ENCODE results near the gene PHF1. TPM values are rescaled to one million over a fixed set of nuclear protein-coding genes. Genes with fewer than 3 reads are reported as not detected.

Gene PHF1
- total and polyA plus RNA-seq, 4 donors, result 7.2 to 13.5 (median 11.5) TPM

DNA sequence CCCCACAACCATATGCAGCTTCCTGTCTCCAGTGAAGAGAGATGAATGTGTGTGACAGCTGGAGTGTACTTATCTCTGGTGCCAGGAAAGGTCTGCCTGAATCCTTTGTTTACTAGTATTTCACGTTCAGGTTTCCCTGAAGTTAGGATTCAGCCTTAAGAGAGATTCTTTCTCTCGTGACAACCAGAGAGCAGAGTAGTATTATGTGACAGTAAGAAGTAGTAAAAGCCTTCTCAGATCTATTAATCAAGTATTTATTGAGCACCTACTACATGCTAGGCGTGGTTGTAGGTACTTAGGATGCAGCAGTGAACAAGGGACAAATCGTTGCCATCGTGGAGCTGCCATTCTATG is 18.2 kb upstream of the PHF1 start:
- Histone ChIP-seq H3K27ac (ENCODE audit: low read depth in 1 of 2, low read length in 2 of 2) (no peak overlapping the region), H3K4me3 (ENCODE audit: low read depth in 1 of 3, low read length in 3 of 3) (peak overlapping the region in 1 of 3 donors; percentile 43), H3K27me3 (ENCODE audit: control insufficient read depth in 4 of 4, insufficient read depth in 4 of 4, low read length in 3 of 4) (no peaks in the 10 kb centered on the region), H3K9me3 (ENCODE audit: control insufficient read depth in 4 of 4, low read length in 3 of 4) (no peaks in the 10 kb centered on the region), H3K4me1 (ENCODE audit: control insufficient read depth in 4 of 4, insufficient read depth in 4 of 4, low read length in 3 of 4) (peaks cover 0 to 10% (median 8%) of the 10 kb centered on the region in 4 donors), H3K9ac (ENCODE audit: low read depth in 1 of 2, low read length in 2 of 2) (peak overlapping the region in 1 of 2 donors; percentile 14), H3K36me3 (ENCODE audit: control insufficient read depth in 4 of 4, insufficient read depth in 3 of 4, low read depth in 1 of 4, low read length in 3 of 4) (no peaks in the 10 kb centered on the region)
- DNase-seq (ENCODE audit: low spot score), result no peak
- 46% methylated on average over 5 of the region's 5 CpGs for WGBS
- TF ChIP-seq, protein P1, sequence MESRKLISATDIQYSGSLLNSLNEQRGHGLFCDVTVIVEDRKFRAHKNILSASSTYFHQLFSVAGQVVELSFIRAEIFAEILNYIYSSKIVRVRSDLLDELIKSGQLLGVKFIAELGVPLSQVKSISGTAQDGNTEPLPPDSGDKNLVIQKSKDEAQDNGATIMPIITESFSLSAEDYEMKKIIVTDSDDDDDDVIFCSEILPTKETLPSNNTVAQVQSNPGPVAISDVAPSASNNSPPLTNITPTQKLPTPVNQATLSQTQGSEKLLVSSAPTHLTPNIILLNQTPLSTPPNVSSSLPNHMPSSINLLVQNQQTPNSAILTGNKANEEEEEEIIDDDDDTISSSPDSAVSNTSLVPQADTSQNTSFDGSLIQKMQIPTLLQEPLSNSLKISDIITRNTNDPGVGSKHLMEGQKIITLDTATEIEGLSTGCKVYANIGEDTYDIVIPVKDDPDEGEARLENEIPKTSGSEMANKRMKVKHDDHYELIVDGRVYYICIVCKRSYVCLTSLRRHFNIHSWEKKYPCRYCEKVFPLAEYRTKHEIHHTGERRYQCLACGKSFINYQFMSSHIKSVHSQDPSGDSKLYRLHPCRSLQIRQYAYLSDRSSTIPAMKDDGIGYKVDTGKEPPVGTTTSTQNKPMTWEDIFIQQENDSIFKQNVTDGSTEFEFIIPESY (IDR thresholded peaks at IDR 0.05), result no peak
- TF ChIP-seq HNF4G (IDR thresholded peaks at IDR 0.05) (no peak), NR2F2 (IDR thresholded peaks at IDR 0.05) (no peak), FOXA2 (IDR thresholded peaks at IDR 0.05) (no peak), RAD21 (IDR thresholded peaks at IDR 0.05) (no peak), TAF1 (conservative IDR thresholded peaks at IDR 0.05) (no peak), HNF4A (conservative IDR thresholded peaks at IDR 0.05) (no peak), FOXA1 (IDR thresholded peaks at IDR 0.05) (no peak)

DNA sequence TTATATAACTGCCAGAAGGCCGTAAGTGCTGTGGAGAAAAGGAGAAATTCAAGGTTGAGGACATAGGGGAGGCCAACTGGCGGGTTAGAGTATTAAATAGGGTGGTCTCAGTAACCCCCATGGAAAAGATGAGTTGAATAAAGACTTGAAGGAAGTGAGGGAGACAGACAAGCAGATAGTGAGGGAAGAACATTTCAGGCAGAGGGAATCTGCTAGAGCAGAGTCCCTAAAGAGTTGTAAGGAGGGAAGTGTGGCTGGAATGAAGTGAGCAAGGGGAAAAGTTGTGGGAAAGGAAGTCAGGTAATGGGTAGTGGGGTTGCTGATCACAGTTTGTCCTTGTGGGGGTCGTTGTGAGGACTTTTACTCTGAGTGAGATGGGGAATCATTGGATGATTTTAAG is 17.8 kb upstream of the PHF1 start:
- 71% methylated on average over 3 of the region's 3 CpGs for WGBS
- Histone ChIP-seq H3K27ac (ENCODE audit: low read depth in 1 of 2, low read length in 2 of 2) (no peak overlapping the region), H3K36me3 (ENCODE audit: control insufficient read depth in 4 of 4, insufficient read depth in 3 of 4, low read depth in 1 of 4, low read length in 3 of 4) (no peaks in the 10 kb centered on the region), H3K27me3 (ENCODE audit: control insufficient read depth in 4 of 4, insufficient read depth in 4 of 4, low read length in 3 of 4) (no peaks in the 10 kb centered on the region), H3K4me3 (ENCODE audit: low read depth in 1 of 3, low read length in 3 of 3) (no peak overlapping the region), H3K9ac (ENCODE audit: low read depth in 1 of 2, low read length in 2 of 2) (peak overlapping the region in 1 of 2 donors; percentile 4), H3K4me1 (ENCODE audit: control insufficient read depth in 4 of 4, insufficient read depth in 4 of 4, low read length in 3 of 4) (peaks cover 0 to 10% (median 8%) of the 10 kb centered on the region in 4 donors), H3K9me3 (ENCODE audit: control insufficient read depth in 4 of 4, low read length in 3 of 4) (no peaks in the 10 kb centered on the region)
- TF ChIP-seq SP1 (IDR thresholded peaks at IDR 0.05), result no peak
- no peak for TF ChIP-seq EGR1 (IDR thresholded peaks at IDR 0.05; ENCODE audit: low read depth in 2 of 2)
- TF ChIP-seq NR2F2 (IDR thresholded peaks at IDR 0.05), result no peak
- TF ChIP-seq HNF4A (conservative IDR thresholded peaks at IDR 0.05), result no peak
- no peak for TF ChIP-seq RAD21 (IDR thresholded peaks at IDR 0.05)
- no peak for TF ChIP-seq JUND (IDR thresholded peaks at IDR 0.05)
- no peak for TF ChIP-seq HNF4G (IDR thresholded peaks at IDR 0.05)
- TF ChIP-seq RXRA (IDR thresholded peaks at IDR 0.05), result no peak
- TF ChIP-seq, protein P2, sequence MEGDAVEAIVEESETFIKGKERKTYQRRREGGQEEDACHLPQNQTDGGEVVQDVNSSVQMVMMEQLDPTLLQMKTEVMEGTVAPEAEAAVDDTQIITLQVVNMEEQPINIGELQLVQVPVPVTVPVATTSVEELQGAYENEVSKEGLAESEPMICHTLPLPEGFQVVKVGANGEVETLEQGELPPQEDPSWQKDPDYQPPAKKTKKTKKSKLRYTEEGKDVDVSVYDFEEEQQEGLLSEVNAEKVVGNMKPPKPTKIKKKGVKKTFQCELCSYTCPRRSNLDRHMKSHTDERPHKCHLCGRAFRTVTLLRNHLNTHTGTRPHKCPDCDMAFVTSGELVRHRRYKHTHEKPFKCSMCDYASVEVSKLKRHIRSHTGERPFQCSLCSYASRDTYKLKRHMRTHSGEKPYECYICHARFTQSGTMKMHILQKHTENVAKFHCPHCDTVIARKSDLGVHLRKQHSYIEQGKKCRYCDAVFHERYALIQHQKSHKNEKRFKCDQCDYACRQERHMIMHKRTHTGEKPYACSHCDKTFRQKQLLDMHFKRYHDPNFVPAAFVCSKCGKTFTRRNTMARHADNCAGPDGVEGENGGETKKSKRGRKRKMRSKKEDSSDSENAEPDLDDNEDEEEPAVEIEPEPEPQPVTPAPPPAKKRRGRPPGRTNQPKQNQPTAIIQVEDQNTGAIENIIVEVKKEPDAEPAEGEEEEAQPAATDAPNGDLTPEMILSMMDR (IDR thresholded peaks at IDR 0.05; ENCODE audit: low read depth, low read length, missing input control), result no peak
- TF ChIP-seq, protein P3, sequence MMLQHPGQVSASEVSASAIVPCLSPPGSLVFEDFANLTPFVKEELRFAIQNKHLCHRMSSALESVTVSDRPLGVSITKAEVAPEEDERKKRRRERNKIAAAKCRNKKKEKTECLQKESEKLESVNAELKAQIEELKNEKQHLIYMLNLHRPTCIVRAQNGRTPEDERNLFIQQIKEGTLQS (IDR thresholded peaks at IDR 0.05), result no peak
- TF ChIP-seq YY1 (IDR thresholded peaks at IDR 0.05), result no peak
- TF ChIP-seq, protein P4, sequence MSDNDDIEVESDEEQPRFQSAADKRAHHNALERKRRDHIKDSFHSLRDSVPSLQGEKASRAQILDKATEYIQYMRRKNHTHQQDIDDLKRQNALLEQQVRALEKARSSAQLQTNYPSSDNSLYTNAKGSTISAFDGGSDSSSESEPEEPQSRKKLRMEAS (IDR thresholded peaks at IDR 0.05), result no peak
- DNase-seq (ENCODE audit: low spot score), result no peak

DNA sequence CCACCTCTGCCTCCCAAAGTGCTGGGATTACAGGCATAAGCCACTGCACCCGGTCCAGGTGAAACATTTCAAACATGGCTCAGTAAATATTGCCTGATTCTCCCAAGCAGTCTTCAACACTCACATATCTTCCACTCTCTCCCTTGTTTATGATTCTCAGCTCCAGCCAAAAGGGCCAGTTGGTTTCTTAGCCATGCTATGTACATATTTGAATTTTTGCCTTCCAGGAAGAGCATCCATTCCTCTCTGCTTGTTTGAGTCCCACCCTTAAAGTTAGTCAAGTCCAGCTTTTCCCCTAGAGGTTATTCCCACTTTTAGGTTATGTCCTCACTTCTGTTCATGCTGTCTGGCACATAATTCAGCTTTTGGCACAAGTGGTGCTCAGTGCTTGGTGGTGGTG is 13.3 kb upstream of the PHF1 start:
- 80% methylated on average over 1 of the region's 1 CpG for WGBS
- H3K9me3 ChIP-seq (ENCODE audit: control insufficient read depth in 4 of 4, low read length in 3 of 4), result no peaks in the 10 kb centered on the region
- TF ChIP-seq NR2F2 (IDR thresholded peaks at IDR 0.05) (no peak), GABPA (IDR thresholded peaks at IDR 0.05 in 1 of 2, conservative IDR thresholded peaks at IDR 0.05 in 1 of 2) (no peak), FOXA1 (IDR thresholded peaks at IDR 0.05) (no peak), RAD21 (IDR thresholded peaks at IDR 0.05) (no peak), RXRA (IDR thresholded peaks at IDR 0.05) (no peak), HNF4G (IDR thresholded peaks at IDR 0.05) (no peak)
- TF ChIP-seq, protein P3 (IDR thresholded peaks at IDR 0.05), result no peak
- TF ChIP-seq, protein P2 (IDR thresholded peaks at IDR 0.05; ENCODE audit: low read depth, low read length, missing input control), result no peak
- TF ChIP-seq, protein P1 (IDR thresholded peaks at IDR 0.05), result no peak
- H3K27ac ChIP-seq (ENCODE audit: low read depth in 1 of 2, low read length in 2 of 2), result no peak overlapping the region
- DNase-seq (ENCODE audit: low spot score), result no peak
- no peaks in the 10 kb centered on the region for H3K36me3 ChIP-seq (ENCODE audit: control insufficient read depth in 4 of 4, insufficient read depth in 3 of 4, low read depth in 1 of 4, low read length in 3 of 4)
- no peaks in the 10 kb centered on the region for H3K4me1 ChIP-seq (ENCODE audit: control insufficient read depth in 4 of 4, insufficient read depth in 4 of 4, low read length in 3 of 4)
- H3K9ac ChIP-seq (ENCODE audit: low read depth in 1 of 2, low read length in 2 of 2), result no peak overlapping the region
- no peak overlapping the region for H3K4me3 ChIP-seq (ENCODE audit: low read depth in 1 of 3, low read length in 3 of 3)
- no peaks in the 10 kb centered on the region for H3K27me3 ChIP-seq (ENCODE audit: control insufficient read depth in 4 of 4, insufficient read depth in 4 of 4, low read length in 3 of 4)

Data from liver (tissue), 9 donors.